ENCODE data around the gene SAMSN1. TPM values are rescaled to one million over a fixed set of nuclear protein-coding genes. Genes with fewer than 3 reads are reported as not detected.

Gene SAMSN1
- total and polyA plus RNA-seq, 9 of the 15 experiments (the other 6 are each of a cell fraction or from before 2014, with no cell fraction given): 101 to 223 (median 159) TPM

DNA sequence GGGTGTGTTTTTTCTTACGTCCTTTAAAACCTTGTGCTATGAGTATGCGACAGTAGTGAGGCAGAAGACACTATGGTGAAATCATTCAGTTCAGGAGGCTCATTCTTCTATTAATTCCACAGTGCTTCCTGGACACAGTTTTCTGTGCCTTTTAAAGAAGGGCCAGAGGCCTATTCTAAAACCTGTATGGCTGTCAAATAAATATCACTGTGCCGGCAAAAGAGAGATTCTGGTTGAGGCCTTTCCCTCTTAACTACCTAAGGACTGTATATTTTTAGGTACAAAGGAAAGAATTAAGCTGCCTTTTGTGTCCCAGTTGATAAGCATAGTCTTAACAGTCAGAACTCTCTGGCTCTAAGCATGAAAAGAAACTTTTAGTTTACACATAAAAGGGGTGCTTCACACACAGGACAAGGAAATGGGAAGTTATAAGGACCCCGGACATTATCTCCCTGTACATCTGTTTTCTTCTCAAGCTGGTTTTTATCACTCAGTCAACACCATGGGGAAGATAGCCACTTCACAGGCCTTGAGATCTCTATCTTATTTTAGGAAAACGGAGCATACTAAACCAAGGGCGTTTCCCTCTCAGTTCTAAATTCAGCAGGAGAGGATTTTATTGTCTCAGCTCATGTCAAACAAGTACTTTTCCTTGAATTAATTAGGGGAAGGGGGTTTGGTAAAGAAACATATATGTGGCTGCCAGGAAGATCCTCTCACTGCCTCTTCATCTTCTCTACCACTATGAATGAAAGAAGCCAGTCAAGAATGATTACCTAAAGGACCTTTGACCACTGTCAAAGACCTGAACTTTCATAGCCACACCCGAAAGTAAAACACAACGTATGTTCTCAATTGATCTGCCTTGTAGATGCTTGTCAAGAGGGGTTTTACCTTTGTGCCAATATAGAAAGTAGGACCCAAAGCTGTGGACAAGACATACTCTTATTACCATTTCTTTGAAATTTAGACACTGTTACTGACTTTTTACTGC is 91.8 kb downstream of the SAMSN1 start (continued):
- TF ChIP-seq, protein P1, sequence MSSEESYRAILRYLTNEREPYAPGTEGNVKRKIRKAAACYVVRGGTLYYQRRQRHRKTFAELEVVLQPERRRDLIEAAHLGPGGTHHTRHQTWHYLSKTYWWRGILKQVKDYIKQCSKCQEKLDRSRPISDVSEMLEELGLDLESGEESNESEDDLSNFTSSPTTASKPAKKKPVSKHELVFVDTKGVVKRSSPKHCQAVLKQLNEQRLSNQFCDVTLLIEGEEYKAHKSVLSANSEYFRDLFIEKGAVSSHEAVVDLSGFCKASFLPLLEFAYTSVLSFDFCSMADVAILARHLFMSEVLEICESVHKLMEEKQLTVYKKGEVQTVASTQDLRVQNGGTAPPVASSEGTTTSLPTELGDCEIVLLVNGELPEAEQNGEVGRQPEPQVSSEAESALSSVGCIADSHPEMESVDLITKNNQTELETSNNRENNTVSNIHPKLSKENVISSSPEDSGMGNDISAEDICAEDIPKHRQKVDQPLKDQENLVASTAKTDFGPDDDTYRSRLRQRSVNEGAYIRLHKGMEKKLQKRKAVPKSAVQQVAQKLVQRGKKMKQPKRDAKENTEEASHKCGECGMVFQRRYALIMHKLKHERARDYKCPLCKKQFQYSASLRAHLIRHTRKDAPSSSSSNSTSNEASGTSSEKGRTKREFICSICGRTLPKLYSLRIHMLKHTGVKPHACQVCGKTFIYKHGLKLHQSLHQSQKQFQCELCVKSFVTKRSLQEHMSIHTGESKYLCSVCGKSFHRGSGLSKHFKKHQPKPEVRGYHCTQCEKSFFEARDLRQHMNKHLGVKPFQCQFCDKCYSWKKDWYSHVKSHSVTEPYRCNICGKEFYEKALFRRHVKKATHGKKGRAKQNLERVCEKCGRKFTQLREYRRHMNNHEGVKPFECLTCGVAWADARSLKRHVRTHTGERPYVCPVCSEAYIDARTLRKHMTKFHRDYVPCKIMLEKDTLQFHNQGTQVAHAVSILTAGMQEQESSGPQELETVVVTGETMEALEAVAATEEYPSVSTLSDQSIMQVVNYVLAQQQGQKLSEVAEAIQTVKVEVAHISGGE (CRISPR knock-in tag; IDR thresholded peaks at IDR 0.05): 0 out of 6 replicates have a peak, but pooled peaks of 1 of the 3 experiments have one; percentile 35
- TF ChIP-seq HNRNPH1 (optimal IDR thresholded peaks at IDR 0.05; ENCODE audit: low read depth, low read length) (no peak), NUFIP1 (IDR thresholded peaks at IDR 0.05; ENCODE audit: partially characterized antibody) (no peak), YBX1 (IDR thresholded peaks at IDR 0.05) (no peak), MEF2A (IDR thresholded peaks at IDR 0.05; ENCODE audit: control insufficient read depth, low read depth, low read length) (peak; percentile 16; the same call in 1 of the 2 replicates), RFX5 (IDR thresholded peaks at IDR 0.05; ENCODE audit: low read depth, low read length) (no peak), POLR2AphosphoS5 (IDR thresholded peaks at IDR 0.05; ENCODE audit: control insufficient read depth, insufficient read depth, low read depth, low read length) (peak; percentile 85), NFIX (CRISPR knock-in tag; IDR thresholded peaks at IDR 0.05; ENCODE audit: low read depth) (no peak), MTA2 (IDR thresholded peaks at IDR 0.05; ENCODE audit: low read depth) (peak; percentile 96), CHAMP1 (IDR thresholded peaks at IDR 0.05) (peak; percentile 40; the same call in 1 of the 2 replicates), CC2D1A (IDR thresholded peaks at IDR 0.05) (peak; percentile 66), HES1 (IDR thresholded peaks at IDR 0.05; ENCODE audit: low read depth) (peak; percentile 84)
- TF ChIP-seq, protein P2, sequence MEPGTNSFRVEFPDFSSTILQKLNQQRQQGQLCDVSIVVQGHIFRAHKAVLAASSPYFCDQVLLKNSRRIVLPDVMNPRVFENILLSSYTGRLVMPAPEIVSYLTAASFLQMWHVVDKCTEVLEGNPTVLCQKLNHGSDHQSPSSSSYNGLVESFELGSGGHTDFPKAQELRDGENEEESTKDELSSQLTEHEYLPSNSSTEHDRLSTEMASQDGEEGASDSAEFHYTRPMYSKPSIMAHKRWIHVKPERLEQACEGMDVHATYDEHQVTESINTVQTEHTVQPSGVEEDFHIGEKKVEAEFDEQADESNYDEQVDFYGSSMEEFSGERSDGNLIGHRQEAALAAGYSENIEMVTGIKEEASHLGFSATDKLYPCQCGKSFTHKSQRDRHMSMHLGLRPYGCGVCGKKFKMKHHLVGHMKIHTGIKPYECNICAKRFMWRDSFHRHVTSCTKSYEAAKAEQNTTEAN (CRISPR knock-in tag; IDR thresholded peaks at IDR 0.05): no peak
- TF ChIP-seq, protein P3, sequence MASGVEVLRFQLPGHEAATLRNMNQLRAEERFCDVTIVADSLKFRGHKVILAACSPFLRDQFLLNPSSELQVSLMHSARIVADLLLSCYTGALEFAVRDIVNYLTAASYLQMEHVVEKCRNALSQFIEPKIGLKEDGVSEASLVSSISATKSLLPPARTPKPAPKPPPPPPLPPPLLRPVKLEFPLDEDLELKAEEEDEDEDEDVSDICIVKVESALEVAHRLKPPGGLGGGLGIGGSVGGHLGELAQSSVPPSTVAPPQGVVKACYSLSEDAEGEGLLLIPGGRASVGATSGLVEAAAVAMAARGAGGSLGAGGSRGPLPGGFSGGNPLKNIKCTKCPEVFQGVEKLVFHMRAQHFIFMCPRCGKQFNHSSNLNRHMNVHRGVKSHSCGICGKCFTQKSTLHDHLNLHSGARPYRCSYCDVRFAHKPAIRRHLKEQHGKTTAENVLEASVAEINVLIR (CRISPR knock-in tag; IDR thresholded peaks at IDR 0.05): no peak
- TF ChIP-seq, protein P4, sequence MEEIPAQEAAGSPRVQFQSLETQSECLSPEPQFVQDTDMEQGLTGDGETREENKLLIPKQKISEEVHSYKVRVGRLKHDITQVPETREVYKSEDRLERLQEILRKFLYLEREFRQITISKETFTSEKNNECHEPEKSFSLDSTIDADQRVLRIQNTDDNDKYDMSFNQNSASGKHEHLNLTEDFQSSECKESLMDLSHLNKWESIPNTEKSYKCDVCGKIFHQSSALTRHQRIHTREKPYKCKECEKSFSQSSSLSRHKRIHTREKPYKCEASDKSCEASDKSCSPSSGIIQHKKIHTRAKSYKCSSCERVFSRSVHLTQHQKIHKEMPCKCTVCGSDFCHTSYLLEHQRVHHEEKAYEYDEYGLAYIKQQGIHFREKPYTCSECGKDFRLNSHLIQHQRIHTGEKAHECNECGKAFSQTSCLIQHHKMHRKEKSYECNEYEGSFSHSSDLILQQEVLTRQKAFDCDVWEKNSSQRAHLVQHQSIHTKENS (CRISPR knock-in tag; IDR thresholded peaks at IDR 0.05): 0 out of 2 replicates have a peak, but pooled peaks have one; percentile 42

Measured in K562 (cell line).